Activated effector memory CD4-positive, alpha-beta T cell treated with Interleukin-2 at 50 U/mL for 16 hours (primary cell): ENCODE data around the gene ZNF652.
A peak's percentile ranks its signal among the peaks of the same experiment; 100 is the strongest.
"Not testable (repeated sequence)": the region's sequence is repeated elsewhere in the genome, so short reads cannot be mapped to it uniquely, and the experiment has no call there.

Experiments used
- DNase-seq: peaks from one replicate; pipeline ENCODE4 v3.0.0-alpha.2; 2020

Gene ZNF652

GRCh38 chr17:49361902-49362722 is at the start of gene ZNF652:
Gene ZNF652, minus strand, starts transcription at chr17:49362250. Its CDS starts 44,525 bp downstream, at chr17:49317725.
- peak; percentile 97 for DNase-seq

GRCh38 chr17:49409066-49409465 is 47.0 kb upstream of the ZNF652 start:
- no peak for DNase-seq

GRCh38 chr17:49407981-49408501 is 46.0 kb upstream of the ZNF652 start:
- DNase-seq = peak; percentile 72

GRCh38 chr17:49407086-49407485 is 45.0 kb upstream of the ZNF652 start:
- DNase-seq = no peak

GRCh38 chr17:49406421-49407061 is 44.5 kb upstream of the ZNF652 start:
- no peak for DNase-seq

GRCh38 chr17:49404906-49405305 is 42.9 kb upstream of the ZNF652 start:
- DNase-seq = no peak

- DNase-seq = no peak
These were observed 42.3 kb upstream of the ZNF652 start for GRCh38 chr17:49404361-49404760.

- DNase-seq = no peak
These were observed 41.7 kb upstream of the ZNF652 start for GRCh38 chr17:49403514-49404289.

- DNase-seq = no peak
These were observed 40.7 kb upstream of the ZNF652 start for GRCh38 chr17:49402706-49403105.

GRCh38 chr17:49401971-49402611 is 40.0 kb upstream of the ZNF652 start:
- DNase-seq = no peak

- no peak for DNase-seq
These were observed 37.9 kb upstream of the ZNF652 start for GRCh38 chr17:49399995-49400394.

GRCh38 chr17:49397586-49397985 is 35.5 kb upstream of the ZNF652 start:
- no peak for DNase-seq

GRCh38 chr17:49393491-49394255 is 31.6 kb upstream of the ZNF652 start:
- DNase-seq = no peak

- peak; percentile 30 for DNase-seq
These were observed 28.7 kb upstream of the ZNF652 start for GRCh38 chr17:49390548-49391324.

- not testable (repeated sequence) for DNase-seq
These were observed 27.7 kb upstream of the ZNF652 start for GRCh38 chr17:49389514-49390347.

GRCh38 chr17:49388692-49389513 is 26.9 kb upstream of the ZNF652 start:
- no peak for DNase-seq

- DNase-seq = peak; percentile 16
These were observed 26.2 kb upstream of the ZNF652 start for GRCh38 chr17:49388290-49388640.

- DNase-seq = no peak
These were observed 25.6 kb upstream of the ZNF652 start for GRCh38 chr17:49387498-49388289.

GRCh38 chr17:49386373-49386772 is 24.3 kb upstream of the ZNF652 start:
- no peak for DNase-seq
